ENCODE data around the gene MAPK7. TPM values are rescaled to one million over a fixed set of nuclear protein-coding genes. Genes with fewer than 3 reads are reported as not detected.

MAPK7 gene
- total RNA-seq (10 to 100 TPM; 10.6 to 14.0 TPM), polyA plus RNA-seq (ENCODE audit: insufficient read length in 2 of 2) (10 to 100 TPM; 28.6 to 28.9 TPM)
- long read RNA-seq, donor 1, full-length matches to known transcripts: 5 of 90 reads
- long read RNA-seq, donor 1, partial matches to known transcripts: 85 of 90 reads
- long read RNA-seq, donor 1, other reads (novel, unspliced or antisense): 0 of 90 reads
- long read RNA-seq, donor 2, full-length matches to known transcripts: 6 of 11 reads
- long read RNA-seq, donor 2, partial matches to known transcripts: 5 of 11 reads
- long read RNA-seq, donor 2, other reads (novel, unspliced or antisense): 0 of 11 reads
- long read RNA-seq, donor 3, full-length matches to known transcripts: 3 of 3 reads
- long read RNA-seq, donor 3, partial matches to known transcripts: 0 of 3 reads
- long read RNA-seq, donor 3, other reads (novel, unspliced or antisense): 0 of 3 reads
- long read RNA-seq, donor 4, full-length matches to known transcripts: 8 of 1,537 reads
- long read RNA-seq, donor 4, partial matches to known transcripts: 1,266 of 1,537 reads
- long read RNA-seq, donor 4, other reads (novel, unspliced or antisense): 263 of 1,537 reads

DNA sequence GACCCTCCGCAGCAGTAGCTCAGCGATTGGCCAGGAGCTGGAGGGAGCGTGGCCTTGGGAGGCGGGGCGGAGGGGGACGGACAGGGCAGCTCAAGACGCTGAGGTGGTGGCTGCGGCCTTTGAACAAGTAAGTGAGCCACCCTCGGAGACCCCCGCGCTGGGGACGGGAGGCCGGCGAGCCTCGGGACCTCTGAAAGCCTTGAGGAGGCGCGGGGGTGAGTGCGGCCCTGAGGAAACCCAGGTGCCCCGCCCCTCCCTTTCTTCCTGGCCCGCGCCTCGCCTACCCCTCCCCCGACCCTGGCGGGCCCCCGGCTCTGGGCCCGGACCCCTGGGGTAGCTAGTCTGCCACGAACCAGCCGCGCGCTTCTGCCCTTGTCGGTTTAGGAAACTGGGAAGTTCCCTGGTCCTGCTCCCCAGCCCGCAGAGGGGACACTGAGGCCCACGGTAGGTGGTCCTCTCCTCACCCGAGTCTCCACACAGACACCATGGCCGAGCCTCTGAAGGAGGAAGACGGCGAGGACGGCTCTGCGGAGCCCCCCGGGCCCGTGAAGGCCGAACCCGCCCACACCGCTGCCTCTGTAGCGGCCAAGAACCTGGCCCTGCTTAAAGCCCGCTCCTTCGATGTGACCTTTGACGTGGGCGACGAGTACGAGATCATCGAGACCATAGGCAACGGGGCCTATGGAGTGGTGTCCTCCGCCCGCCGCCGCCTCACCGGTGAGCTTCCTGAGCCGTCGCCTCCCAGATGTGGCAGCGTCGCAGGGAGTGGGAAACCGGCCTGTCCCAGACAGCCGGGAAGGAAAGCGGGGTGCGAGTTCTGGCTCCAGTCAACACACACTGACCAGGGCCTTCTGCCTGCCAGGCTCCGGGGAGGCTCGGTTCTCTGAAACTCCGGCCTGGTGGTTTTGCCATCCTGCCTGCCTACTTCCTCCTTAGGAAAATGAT, at the start of gene MAPK7:
Gene MAPK7, plus strand, starts transcription at position 83 of the 945 bp plus-strand sequence. Its CDS starts 403 bp downstream, at position 486.
- 1% methylated on average over 62 of the region's 69 CpGs for WGBS (ENCODE audit: insufficient coverage)
- peaks cover 46% of the 10 kb centered on the region for H3K36me3 ChIP-seq (ENCODE audit: control insufficient read depth, insufficient read depth, low read length)
- no peaks in the 10 kb centered on the region for H3K9me3 ChIP-seq (ENCODE audit: control insufficient read depth, insufficient read depth, low read length)
- H3K27ac ChIP-seq (ENCODE audit: low read depth, low read length): peak within 1 kb of the TSS; percentile 100
- peak within 1 kb of the TSS; percentile 99 for H3K4me3 ChIP-seq (ENCODE audit: low read depth, low read length)
- no peaks in the 10 kb centered on the region for H3K27me3 ChIP-seq (ENCODE audit: control insufficient read depth, insufficient read depth, low read length)
- no peak for DNase-seq (ENCODE audit: low read depth in 4 of 6, low spot score in 6 of 6)
- H3K4me1 ChIP-seq (ENCODE audit: control insufficient read depth, insufficient read depth, low read length): peaks cover 31% of the 10 kb centered on the region

DNA sequence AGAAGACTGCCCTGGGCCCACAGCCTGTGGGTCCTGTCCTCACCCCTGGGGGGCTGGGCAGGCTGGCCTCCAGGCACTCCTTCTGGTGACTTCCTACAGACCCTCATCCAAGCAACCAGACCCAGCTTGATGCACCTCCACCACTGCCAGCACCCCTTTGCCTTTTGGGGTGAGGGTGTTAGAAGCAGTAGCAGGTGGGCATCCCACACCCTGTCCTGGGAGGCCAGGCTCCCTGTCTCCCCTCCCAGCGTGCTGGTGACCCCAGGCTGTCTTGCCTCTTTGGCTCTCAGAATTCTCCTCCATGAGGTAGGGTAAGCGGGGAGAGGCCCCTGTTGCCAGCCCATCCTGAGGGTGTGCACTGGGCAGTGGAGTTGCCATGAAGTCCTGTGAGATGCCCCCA, 49.2 kb upstream of the MAPK7 start:
- Histone ChIP-seq H3K4me1 (ENCODE audit: control insufficient read depth, insufficient read depth, low read length) (peaks cover 12% of the 10 kb centered on the region), H3K4me3 (ENCODE audit: low read depth, low read length) (no peak overlapping the region), H3K36me3 (ENCODE audit: control insufficient read depth, insufficient read depth, low read length) (peaks cover 56% of the 10 kb centered on the region), H3K27me3 (ENCODE audit: control insufficient read depth, insufficient read depth, low read length) (no peaks in the 10 kb centered on the region), H3K9me3 (ENCODE audit: control insufficient read depth, insufficient read depth, low read length) (no peaks in the 10 kb centered on the region), H3K27ac (ENCODE audit: low read depth, low read length) (no peak overlapping the region)
- no peak for DNase-seq (ENCODE audit: low read depth in 4 of 6, low spot score in 6 of 6)
- 94% methylated on average over 2 of the region's 2 CpGs for whole genome bisulfite sequencing (ENCODE audit: insufficient coverage)

DNA sequence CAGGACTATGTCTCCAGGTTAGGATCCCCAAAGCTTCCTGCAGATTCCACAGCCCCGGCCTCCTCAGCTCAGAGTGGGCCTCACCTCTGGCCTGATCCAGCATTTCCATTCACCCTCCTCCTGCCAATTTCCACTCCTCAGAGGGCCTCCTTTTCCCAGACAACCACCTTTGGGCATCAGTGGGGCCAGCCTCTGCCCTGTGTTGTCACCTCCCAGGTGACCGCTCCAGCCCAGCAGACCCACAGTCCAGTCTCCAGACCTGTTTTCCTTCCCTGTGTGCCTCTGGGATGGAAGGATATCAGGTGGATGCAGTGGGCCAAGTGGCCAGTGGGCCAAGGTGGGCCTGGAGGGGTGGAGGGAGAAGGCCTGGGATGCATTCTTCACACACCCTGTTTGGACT, 48.5 kb upstream of the MAPK7 start:
- peaks cover 12% of the 10 kb centered on the region for H3K4me1 ChIP-seq (ENCODE audit: control insufficient read depth, insufficient read depth, low read length)
- no peak for DNase-seq (ENCODE audit: low read depth in 4 of 6, low spot score in 6 of 6)
- no peaks in the 10 kb centered on the region for H3K27me3 ChIP-seq (ENCODE audit: control insufficient read depth, insufficient read depth, low read length)
- no peak overlapping the region for H3K4me3 ChIP-seq (ENCODE audit: low read depth, low read length)
- WGBS (ENCODE audit: insufficient coverage): 93% methylated on average over 2 of the region's 2 CpGs
- peaks cover 60% of the 10 kb centered on the region for H3K36me3 ChIP-seq (ENCODE audit: control insufficient read depth, insufficient read depth, low read length)
- no peak overlapping the region for H3K27ac ChIP-seq (ENCODE audit: low read depth, low read length)
- no peaks in the 10 kb centered on the region for H3K9me3 ChIP-seq (ENCODE audit: control insufficient read depth, insufficient read depth, low read length)

DNA sequence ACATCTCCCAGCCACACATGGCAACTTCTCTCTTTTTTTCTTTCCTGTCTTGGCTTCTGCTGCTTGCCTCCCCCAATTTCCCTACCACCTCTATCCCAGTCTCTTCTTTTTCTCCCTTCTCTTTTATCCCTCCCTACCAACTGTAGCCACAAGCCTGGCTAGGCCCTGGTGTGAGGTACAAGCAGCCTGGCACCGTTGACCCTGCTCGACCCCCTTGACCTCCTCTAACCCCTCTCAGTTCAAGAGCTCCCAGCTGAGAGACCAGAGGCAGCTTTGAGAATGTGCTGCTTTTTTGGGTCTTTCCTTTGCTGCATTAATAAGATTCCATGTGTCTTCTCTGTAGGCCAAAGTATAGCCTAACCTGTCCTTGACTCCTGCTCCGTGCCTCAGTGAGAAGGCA, 48.0 kb upstream of the MAPK7 start:
- no peaks in the 10 kb centered on the region for H3K27me3 ChIP-seq (ENCODE audit: control insufficient read depth, insufficient read depth, low read length)
- H3K4me3 ChIP-seq (ENCODE audit: low read depth, low read length): no peak overlapping the region
- peaks cover 60% of the 10 kb centered on the region for H3K36me3 ChIP-seq (ENCODE audit: control insufficient read depth, insufficient read depth, low read length)
- H3K27ac ChIP-seq (ENCODE audit: low read depth, low read length): no peak overlapping the region
- DNase-seq (ENCODE audit: low read depth in 4 of 6, low spot score in 6 of 6): no peak
- 44% methylated on average over 3 of the region's 3 CpGs for WGBS (ENCODE audit: insufficient coverage)
- H3K4me1 ChIP-seq (ENCODE audit: control insufficient read depth, insufficient read depth, low read length): peaks cover 12% of the 10 kb centered on the region
- no peaks in the 10 kb centered on the region for H3K9me3 ChIP-seq (ENCODE audit: control insufficient read depth, insufficient read depth, low read length)

DNA sequence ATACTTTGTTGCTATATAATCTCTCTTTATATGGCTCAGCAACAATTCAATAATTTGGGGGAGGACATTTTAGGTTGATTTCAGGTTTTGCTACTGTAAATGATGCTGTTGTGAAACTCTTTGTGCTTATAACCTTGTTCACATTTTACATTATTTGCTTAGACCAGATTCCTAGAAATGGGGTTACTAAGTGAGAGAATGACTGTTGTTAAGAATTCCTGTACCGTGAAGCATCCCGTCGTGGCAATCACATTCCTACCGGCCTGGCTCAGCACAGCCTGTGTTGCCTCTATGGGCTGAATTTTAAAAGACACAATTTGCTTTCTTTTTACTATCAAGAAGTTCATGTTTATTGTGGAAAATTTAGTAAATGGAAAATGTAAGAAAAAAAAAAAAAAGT, 47.2 kb upstream of the MAPK7 start:
- DNase-seq (ENCODE audit: low read depth in 4 of 6, low spot score in 6 of 6): peak in 1 of 6 donors; percentile 44
- no peak overlapping the region for H3K27ac ChIP-seq (ENCODE audit: low read depth, low read length)
- no CpG with 5 or more reads among the region's 4 CpGs for WGBS (ENCODE audit: insufficient coverage)

DNA sequence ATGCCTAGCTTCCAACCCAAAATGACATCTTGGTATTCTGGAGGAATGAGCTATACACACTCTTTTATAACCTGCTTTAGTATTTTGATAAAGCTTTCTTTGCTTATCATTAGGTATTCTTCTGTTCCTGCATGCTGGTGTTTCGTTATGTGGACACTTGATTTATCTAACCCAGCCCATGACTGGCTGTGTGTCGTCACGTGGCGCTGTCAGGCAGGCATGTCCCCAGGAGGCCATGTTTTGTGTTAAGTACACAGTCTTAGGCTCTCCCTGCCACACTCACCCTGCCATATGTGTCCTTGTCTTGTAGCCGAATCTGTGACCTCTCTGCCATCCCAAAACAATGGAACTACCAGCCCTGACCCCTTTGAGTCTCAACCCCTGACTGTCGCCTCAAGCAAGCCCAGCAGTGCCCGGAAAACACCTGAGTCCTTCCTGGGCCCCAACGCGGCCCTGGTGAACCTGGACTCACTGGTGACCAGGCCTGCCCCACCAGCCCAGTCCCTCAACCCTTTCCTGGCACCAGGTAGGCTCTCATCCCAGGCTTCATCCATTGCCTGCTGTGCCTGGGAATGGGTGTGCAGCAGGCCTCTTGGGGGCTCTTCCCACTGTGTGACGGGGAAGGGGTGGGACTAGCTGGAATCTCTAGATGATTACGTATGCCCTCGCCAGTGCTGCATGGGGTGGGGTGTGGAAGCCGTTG, 46.6 kb upstream of the MAPK7 start:
- Histone ChIP-seq H3K27ac (ENCODE audit: low read depth, low read length) (no peak overlapping the region), H3K9me3 (ENCODE audit: control insufficient read depth, insufficient read depth, low read length) (no peaks in the 10 kb centered on the region), H3K4me3 (ENCODE audit: low read depth, low read length) (no peak overlapping the region), H3K4me1 (ENCODE audit: control insufficient read depth, insufficient read depth, low read length) (peaks cover 17% of the 10 kb centered on the region), H3K36me3 (ENCODE audit: control insufficient read depth, insufficient read depth, low read length) (peaks cover 73% of the 10 kb centered on the region), H3K27me3 (ENCODE audit: control insufficient read depth, insufficient read depth, low read length) (no peaks in the 10 kb centered on the region)
- DNase-seq (ENCODE audit: low read depth in 4 of 6, low spot score in 6 of 6): peak in 1 of 6 donors; percentile 49
- WGBS (ENCODE audit: insufficient coverage): 75% methylated on average over 10 of the region's 13 CpGs

More for the DNA sequence above, 47.2 kb upstream of the MAPK7 start:
- no peaks in the 10 kb centered on the region for H3K9me3 ChIP-seq (ENCODE audit: control insufficient read depth, insufficient read depth, low read length)
- H3K27me3 ChIP-seq (ENCODE audit: control insufficient read depth, insufficient read depth, low read length): no peaks in the 10 kb centered on the region
- peaks cover 68% of the 10 kb centered on the region for H3K36me3 ChIP-seq (ENCODE audit: control insufficient read depth, insufficient read depth, low read length)
- peaks cover 12% of the 10 kb centered on the region for H3K4me1 ChIP-seq (ENCODE audit: control insufficient read depth, insufficient read depth, low read length)
- no peak overlapping the region for H3K4me3 ChIP-seq (ENCODE audit: low read depth, low read length)

DNA sequence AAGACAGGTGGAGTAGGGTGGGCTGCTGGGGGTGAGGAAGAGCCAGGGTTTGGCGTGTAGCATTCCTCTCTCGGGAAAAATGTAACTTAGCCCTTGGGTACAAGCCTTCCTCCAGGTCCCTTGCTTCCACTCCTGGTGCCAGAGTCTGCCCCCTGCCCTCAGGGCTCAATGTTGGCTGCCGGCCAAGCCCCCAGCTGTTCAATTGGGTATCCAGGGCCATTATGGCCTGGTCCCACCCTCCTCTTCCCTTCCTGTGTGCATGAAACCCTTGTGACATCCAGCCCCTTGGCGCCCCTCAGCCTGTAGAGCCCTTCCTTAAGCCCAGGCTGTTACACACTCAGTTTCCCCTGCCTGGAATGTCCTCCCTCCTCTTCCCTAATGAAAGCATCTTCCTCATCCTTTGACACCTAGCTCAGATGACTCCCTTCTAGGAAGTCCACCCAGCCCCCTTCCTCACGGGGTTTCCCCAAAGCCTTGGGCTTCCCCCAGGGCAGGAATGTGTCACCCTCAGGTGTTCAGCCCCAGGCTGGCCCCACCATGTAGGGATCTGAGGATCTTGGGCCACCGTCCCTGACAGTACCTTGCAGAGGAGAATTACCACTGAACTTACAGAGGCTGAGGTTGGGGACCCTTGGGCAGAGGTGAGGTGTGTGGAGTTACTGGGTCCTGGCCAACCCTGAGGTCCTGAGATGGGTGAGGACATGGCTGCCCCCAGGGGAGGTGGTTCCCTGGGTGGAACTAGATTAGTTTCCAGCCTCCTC, 45.7 kb upstream of the MAPK7 start:
- H3K27ac ChIP-seq (ENCODE audit: low read depth, low read length): no peak overlapping the region
- peaks cover 26% of the 10 kb centered on the region for H3K4me1 ChIP-seq (ENCODE audit: control insufficient read depth, insufficient read depth, low read length)
- WGBS (ENCODE audit: insufficient coverage): 81% methylated on average over 4 of the region's 6 CpGs
- no peaks in the 10 kb centered on the region for H3K9me3 ChIP-seq (ENCODE audit: control insufficient read depth, insufficient read depth, low read length)
- peaks cover 76% of the 10 kb centered on the region for H3K36me3 ChIP-seq (ENCODE audit: control insufficient read depth, insufficient read depth, low read length)
- no peak for DNase-seq (ENCODE audit: low read depth in 4 of 6, low spot score in 6 of 6)
- H3K27me3 ChIP-seq (ENCODE audit: control insufficient read depth, insufficient read depth, low read length): no peaks in the 10 kb centered on the region
- H3K4me3 ChIP-seq (ENCODE audit: low read depth, low read length): no peak overlapping the region

DNA sequence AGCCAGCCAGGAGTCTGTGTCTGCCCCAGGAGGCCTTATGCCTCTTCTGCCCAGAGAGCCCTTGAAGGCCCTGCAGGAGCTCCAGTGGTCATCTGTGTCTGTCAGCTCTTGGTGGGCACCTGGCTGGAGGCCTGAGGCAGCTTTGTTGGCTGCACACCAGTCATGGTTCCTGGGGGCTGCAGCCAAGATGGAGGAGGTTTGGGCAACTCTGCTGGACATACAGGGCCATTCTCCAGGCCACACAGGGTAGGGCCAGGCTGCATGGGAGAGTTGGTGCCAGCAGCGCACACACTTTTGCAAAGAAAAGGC, 45.2 kb upstream of the MAPK7 start:
- DNase-seq (ENCODE audit: low read depth in 4 of 6, low spot score in 6 of 6): no peak
- H3K9me3 ChIP-seq (ENCODE audit: control insufficient read depth, insufficient read depth, low read length): no peaks in the 10 kb centered on the region
- H3K4me1 ChIP-seq (ENCODE audit: control insufficient read depth, insufficient read depth, low read length): peaks cover 29% of the 10 kb centered on the region
- no peak overlapping the region for H3K4me3 ChIP-seq (ENCODE audit: low read depth, low read length)
- peaks cover 77% of the 10 kb centered on the region for H3K36me3 ChIP-seq (ENCODE audit: control insufficient read depth, insufficient read depth, low read length)
- H3K27ac ChIP-seq (ENCODE audit: low read depth, low read length): no peak overlapping the region
- WGBS (ENCODE audit: insufficient coverage): 75% methylated on average over 1 of the region's 1 CpG
- H3K27me3 ChIP-seq (ENCODE audit: control insufficient read depth, insufficient read depth, low read length): no peaks in the 10 kb centered on the region

Measured in spinal cord (tissue), 10 donors.